ENCODE results near the gene C8A.

The C8A gene

DNA sequence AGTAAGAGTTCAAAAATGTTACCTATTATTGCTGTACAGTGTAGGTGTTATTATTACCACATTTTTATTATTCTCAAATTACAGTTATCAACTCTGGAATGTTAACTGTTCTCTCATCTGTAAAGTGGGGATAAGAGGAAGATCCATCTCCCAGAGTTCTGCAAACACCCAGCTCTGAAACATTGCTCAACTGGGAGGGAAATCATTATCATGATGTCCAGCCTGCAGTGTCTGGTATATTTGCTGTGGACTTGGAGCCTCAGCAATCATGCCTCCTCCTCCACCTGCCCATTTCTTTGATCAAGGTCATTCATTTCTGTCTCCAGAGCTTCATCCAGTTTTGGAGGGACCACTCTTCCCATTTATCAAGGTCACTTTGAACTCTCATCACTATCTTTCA is 39.4 kb downstream of the C8A start:
- DNase-seq (ENCODE audit: low read depth), result no peak

DNA sequence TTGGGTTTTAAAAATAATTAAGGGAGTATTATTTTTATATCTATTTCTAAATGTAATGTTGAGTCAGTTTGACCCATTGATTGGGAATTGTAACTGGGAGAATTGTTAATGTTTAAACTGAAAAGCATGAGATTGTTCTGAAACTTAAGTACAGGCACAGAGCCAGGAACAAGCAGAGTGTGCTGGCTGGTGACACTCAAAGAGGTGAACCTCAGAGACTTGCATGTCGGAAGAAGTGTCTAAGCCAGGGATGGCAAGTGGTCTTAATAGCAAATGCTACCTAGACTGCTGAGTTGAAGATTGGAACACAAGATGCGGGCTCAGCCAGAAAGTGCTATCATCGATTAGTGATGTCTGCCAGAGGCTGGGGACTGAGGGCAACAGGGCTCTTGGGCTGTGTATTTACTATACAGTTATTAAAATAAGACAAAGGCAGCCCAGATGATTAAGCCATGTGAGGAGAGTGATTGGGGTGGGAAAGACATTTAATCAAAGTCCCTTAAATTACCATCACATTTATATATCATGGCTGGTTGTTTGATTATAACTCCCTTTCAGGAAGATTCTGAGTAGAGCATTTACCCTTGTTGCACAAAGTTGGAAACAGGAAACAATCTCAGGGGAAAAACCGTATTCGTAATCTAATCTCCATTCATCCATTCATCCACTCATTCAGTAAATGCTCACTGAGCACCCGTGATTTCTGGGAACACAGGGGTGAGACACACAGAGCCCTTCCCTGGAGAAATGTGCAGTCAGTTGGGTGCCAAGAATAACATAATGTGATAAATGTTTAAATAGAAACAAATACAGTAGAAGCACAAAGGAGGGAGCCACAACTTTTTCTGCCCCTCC is 42.8 kb downstream of the C8A start:
- DNase-seq (ENCODE audit: low read depth), result no peak

DNA sequence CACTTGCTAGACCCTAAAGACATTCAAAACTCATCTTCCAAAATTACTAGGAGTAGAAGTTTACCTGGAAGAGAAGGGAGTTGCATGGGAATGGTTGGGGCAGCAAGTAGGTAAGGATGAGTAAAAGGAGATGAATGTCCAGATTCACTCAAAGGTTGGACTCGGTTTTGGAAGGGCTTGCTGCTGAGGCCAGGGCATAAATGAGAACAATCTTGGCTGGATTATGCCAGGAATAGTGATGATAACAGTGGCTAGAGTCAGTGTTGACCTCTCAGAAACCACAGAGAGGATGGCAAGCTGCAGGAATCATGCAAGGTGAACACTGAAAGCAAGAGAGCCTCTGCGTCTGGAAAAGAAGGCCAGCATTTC is 43.4 kb downstream of the C8A start:
- DNase-seq (ENCODE audit: low read depth), result no peak

DNA sequence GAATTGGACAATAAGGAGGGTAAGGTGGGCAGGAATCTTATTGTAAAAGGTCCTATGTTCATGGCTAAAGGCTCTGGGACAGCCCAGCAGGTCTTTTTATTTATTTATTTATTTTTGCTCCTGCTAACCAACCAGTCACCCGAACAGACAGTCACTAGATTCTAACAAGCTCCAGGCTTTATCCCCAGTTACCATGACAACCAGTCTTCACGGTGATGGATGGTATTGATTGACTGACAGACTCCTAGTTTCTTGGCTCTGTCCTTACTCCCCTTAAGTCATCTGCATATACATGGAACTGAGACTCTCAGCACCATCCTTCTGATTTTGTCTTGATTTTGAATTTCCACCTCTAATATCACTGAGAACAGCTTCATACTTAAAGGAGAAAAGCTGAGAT is 44.3 kb downstream of the C8A start:
- DNase-seq (ENCODE audit: low read depth), result no peak

DNA sequence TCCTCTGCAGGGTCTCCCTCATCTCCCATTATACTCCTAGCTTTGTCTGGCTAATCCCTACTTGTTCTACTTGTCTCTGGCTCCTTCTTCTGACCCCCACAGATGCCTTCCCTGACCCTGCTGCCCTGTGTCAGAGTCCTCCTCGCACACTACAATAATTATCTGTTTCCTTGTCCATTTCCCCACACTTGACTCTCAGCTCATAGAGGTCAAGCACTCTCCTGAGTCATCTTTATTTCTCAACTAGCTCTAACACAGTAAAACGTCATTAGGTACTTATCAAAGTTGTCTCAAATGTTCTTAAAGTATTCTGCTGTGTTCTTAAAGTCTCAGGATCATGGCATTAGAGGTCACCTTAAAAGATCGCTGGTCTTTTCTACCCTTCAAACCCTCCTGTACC is 47.1 kb downstream of the C8A start:
- no peak for DNase-seq (ENCODE audit: low read depth)

DNA sequence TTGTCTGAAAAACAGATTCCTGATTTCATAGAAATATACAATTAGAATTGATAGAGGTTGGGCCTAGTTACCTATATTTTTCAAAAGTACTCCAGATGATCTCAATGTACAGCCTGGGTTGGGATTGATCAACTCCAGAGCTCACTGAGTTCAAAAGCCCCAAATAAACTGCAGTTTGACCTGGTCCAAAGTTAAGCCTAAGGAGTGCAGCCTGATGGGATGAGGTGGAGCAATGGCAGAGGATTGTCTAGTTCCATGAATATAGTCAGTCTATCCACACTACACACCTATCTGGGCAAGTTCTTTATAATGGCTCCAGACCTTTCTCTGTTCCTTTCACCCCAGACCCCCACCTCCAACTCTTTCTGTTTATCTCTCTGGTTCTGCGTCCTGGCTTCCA is 49.2 kb downstream of the C8A start:
- no peak for DNase-seq (ENCODE audit: low read depth)

DNA sequence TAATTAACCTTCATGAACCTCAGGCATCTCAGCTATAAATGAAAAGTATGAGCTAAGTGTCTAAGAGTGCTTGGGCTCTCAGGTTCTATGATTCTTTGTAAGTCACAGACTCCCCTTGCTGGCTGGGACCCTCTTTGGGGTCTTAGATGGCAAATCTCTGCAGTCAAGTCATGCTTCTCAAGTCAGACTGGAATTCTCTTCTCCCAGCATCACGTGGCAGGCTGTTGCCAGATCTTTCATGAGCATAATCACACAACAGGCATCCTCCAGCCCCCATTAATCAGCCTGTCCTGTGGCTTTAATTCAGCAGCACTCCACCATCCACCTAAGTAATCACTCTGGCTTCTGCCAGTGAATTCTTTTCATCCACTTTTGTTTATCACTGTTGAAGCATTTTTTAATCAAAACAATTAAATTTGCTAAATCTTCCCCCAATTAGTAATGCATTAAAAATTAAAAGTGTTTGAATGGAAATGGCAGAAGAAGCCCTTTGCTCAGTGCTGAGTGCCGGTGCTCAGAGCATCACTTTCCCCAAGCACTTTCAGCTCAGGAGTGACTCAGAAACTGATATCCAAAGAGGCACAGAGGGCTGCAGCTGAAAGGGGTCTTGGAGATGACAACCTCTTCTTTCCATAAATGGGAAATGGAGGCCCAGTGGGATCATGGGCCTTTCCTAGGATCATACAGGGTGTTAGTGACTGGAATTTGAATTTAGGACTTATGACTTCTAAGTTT is 50.2 kb downstream of the C8A start:
- no peak for DNase-seq (ENCODE audit: low read depth)

DNA sequence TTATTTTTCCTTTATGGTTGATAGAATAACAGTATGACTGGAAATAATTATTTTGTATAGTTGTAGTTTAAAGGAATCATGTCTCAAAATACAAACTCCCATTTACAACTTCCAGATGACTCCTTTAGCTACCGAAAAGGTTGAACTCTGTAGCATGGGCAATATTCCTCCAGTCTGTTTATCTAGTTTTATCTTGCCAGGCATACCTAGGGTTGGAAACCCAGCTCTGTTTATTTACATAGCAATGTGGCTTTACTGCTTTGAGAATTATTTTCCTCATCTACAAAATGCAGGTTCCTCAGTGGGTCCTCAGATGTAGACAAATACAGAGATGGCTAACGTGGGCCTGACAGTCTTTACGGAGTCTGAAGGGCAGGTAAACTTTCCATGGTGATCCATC is 51.1 kb downstream of the C8A start:
- no peak for DNase-seq (ENCODE audit: low read depth)

DNA sequence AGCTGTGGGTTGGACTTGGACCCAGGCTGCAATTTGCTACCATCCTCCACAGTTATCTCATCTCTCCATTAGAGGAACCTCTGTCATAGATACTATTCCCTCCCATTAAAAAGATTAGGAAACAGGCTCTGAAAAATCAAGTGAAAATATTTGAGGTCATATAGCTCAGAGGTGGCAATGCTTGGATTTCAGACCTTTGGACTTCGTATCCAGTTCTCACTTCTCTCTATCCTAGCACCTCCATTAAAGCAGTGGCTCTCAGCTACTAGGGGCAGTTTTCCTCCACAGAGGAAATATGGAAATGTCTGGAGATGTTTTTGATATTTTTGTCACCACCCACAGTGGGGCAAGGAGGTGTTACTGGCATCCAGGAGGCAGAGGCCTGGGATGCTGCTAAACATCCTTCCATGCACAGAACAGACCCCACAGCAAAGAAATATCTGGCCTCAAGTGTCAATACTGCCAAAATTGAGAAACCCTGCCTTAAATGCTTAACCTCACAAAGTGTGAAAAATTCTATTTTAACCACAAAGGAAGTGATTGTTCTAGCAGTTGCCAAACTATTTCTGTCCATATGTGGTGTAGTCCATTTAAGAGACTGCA is 54.1 kb downstream of the C8A start:
- DNase-seq (ENCODE audit: low read depth), result no peak

DNA sequence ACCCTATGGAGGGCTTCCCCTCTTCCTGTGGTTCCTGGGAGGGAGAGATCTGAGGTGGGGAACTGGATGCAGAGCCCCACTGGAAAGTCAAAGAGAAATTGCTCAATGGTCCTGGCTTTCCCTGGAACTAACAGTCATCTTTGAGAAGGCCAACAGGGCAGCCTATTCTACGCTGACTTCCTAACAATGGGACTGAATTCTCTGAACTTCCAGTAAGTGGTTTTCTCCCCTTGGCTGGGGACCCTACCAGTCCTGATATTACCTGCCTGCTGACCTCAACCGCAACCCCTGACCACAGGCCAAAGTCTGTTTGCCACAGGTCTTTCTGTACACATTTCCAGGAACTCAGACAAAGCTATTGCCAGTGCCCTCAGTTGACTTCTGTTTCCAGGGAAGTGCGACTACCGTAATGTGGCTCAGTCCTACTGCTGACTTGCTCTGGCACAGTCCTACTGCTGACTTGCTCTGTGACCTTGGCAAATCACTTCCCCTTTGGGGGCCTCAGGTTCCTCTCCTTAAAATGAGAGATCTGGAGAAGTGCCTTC is 55.9 kb downstream of the C8A start:
- no peak for DNase-seq (ENCODE audit: low read depth)

DNA sequence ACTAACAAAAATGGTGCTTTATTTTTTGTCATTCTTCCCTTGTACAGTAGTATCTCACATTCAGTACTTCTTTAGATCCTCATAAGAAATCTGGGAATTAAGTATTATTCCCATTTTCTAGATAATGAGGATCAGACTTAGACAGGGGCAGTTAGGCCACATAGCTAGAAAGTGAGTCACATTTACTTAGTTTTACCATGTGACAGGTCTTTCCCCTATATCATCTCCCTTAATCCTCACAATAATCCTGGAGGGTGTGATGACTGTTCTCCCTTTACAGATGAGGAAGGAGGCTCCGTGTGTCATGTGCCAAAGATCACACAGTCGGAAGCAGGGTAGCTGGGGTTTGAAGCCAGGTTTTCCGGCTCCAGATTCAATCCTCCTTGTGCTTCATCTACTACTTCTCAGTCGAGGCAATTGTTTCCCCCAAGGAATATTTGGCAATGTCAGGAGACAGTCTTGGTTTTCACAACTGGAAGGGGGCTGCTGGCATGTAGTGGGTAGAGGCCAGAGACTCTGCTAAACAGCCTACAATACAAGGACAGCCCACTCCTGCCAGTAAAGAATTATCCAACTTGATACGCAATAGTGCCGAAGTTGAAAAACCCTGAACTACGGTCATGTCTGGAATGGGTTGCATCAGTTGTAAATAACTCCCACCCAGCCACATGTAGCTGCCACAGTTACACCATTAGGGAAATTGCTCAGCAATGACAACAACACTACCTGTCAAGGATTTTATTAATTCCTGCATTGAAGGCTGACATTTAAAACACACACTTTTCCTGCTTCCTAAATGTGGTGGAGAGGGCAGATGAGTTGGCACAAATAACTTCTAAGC is 56.7 kb downstream of the C8A start:
- no peak for DNase-seq (ENCODE audit: low read depth)

DNA sequence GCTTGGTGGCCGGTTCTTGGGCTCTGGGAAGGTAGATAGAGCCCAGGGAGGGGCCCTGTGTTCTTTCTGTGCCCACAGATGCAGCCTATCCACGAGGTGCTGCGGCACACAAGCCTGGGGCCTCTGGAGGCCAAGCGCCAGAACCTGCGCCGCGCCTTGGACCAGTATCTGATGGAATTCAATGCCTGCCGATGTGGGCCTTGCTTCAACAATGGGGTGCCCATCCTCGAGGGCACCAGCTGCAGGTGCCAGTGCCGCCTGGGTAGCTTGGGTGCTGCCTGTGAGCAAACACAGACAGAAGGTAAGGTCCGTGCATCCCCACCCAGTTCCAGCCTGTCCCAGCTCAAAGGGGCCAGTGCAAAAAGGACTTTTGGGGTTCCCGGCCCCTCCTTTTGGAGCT is 57.7 kb downstream of the C8A start:
- no peak for DNase-seq (ENCODE audit: low read depth)

DNA sequence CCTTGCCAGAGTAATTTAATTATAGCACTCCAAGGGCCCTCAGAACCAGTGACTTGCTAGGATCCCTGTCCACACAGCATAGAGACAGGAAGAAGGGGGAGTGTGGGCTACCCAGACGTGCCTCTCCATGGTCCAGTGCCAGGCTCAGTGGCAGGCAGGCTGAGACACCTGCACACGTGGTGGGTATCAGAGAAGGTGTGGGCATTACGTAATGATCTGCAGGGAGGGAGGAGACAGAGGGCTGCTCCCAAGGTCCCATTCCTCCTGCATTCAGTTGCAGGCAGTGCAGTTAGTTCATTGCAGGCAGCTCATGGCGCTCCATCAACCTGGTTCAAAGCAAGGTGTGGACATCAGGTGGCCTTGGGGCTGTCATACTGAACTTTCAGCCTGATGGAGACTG is 61.4 kb downstream of the C8A start:
- no peak for DNase-seq (ENCODE audit: low read depth)

DNA sequence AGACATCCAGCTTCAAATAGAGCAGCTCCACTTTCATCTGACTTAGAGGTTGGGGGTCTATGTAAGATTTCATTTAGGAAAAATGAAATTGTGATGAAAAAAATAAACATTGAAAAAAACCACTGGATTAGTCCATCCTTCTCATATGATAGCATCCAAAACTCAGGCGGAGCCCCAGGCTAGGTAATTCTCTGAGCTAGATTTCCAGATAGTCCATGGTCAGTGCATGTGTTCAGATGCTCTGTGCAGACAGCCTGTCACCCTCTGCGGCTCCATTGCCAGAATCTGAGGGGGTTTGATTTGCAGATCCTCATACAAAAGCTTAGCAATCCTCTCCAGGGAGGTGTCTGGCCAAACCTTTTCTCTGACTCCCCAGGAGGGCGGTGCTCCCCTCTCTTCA is 62.0 kb downstream of the C8A start:
- no peak for DNase-seq (ENCODE audit: low read depth)

DNA sequence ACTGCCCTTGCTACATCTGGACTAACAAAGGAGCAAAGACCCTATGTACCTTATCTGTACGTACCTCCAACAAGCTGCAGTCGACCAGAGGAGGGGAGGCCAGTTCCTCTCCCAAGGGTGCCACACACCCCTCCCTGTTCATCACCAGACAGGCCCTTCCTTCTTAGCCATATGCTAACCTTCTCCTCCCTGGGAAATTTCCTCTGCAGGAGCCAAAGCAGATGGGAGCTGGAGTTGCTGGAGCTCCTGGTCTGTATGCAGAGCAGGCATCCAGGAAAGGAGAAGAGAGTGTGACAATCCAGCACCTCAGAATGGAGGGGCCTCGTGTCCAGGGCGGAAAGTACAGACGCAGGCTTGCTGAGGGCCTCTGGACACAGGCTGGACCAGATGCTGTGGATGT is 62.8 kb downstream of the C8A start:
- DNase-seq (ENCODE audit: low read depth), result no peak

DNA sequence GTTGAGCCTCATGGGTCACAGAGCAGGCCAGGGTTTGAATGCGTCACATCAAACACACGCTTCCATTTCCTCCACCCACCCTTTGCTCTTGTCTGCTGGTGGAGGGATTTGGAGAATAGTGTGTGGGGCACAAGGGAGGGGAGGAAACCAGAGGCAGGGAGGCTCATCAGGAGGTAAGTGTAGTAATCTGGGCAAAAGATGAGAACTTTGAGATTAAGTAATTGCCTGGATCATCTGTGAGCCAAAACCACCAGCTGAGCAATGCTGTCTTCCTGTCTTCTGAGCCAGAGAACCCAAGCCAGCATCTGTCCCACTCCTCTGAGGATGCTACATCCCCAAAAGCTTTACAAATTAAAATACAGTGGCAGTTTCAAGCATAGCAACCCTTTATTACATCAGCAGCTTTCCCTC is 66.0 kb downstream of the C8A start:
- no peak for DNase-seq (ENCODE audit: low read depth)

DNA sequence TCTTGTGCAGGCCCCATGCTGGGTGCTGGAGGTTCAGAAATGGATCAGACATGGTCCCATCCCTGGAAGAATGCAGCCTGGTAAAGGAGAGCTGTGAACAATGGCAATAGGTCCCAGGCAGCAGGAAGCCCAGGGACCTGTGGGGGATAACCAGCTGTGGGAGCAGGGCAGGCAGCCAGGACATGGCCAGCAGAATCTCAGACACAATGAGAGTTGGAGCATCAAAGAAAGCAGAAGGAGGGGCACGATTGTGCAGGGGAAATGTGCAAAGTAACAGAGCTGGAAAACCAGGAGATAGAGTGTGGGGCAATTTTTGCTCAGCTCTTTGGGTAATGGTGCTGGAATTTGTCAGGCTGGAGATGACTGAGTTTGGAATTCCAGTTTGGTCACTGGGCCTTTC is 66.9 kb downstream of the C8A start:
- no peak for DNase-seq (ENCODE audit: low read depth)

DNA sequence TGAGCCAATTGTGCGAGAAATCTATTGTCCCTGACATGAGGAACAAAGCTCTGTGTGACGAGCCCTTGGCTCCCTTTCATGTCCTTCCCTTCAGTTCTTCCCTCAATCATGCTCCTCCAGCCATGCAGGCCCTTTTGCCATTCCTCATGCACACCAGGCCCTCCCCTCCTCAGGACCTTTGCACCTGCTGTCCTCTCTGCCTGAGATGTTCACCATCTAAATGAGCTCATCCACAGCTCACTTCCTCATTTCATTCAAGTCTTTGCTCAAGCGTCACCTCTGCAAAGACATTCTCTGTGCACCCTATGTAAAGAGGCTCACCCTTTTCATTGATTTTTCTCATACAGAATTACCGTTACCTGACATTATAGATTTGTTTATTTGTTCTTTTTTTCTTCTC is 67.5 kb downstream of the C8A start:
- no peak for DNase-seq (ENCODE audit: low read depth)

DNA sequence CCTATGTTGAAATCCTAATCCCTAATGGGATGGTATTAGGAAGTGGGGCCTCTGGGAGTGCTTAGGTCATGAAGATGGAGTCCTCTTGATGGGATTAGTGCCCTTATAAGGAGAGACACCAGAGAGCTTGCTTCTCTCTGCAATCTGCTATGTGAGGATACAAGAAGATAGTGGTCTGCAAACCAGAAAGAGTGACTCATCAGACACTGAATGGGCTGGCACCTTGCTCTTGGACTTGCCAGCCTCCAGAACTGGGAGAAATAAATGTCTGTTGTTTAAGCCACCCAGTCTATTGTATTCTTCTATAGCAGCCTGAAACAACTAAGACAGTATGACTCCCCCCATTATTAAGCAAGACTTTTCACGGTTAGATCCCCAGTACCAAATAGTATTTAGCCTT is 67.9 kb downstream of the C8A start:
- DNase-seq (ENCODE audit: low read depth), result no peak

DNA sequence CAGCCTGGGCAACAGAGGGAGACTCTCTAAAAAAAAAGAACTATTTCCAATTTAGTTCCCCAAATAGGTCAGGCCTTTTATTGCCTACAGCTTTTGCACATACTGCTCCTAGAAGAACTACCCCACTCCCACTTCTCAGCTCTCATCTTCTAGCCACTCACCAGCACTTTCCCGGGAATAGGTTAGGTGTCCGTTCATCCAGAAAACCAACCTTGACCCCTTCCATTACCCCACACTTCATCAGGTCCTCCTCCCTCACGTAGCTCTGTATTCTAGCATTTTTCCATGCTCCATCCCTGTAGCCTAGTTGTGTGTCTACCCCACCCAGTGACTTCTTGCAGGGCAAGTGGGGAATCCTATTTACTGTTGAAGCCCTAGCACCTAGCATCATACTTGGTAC is 68.6 kb downstream of the C8A start:
- DNase-seq (ENCODE audit: low read depth), result no peak

DNA sequence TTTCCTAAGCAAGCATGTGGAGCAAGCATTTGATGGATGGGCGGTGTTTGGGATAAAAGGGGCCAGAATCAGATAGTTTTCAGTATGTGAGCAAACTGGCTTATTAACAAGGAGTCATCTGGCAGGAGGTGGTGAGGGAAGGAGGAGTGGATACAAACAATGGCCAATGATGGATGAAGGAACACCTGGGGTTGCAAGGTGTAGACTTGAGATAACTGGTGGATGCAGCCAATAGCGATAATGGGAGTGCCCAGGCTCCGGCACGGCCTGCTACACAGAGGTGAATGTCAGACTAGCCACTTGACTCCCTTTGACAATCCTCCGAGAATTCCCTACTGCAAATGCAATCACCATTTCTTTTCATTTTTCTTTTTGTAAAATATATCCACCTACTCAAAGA is 69.5 kb downstream of the C8A start:
- DNase-seq (ENCODE audit: low read depth), result no peak

DNA sequence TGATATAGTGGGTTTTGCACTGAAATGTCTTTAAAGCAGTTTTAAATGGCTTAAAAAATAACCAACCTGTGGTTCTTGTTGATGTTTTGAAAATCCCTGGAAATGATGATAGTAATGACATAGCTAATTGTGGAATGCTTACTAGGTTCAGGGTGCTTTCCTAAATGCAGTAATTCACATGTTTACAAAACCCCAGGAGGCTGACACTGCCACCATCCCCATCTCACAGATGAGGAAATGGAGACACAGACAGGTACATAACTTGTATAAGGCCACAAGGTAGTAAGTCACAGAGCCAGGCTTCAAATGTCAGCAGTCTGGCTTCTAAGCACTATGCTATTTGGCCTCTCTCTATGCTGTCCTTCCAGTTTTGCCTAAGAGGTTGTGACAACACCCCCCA is 70.6 kb downstream of the C8A start:
- no peak for DNase-seq (ENCODE audit: low read depth)

Data from activated T-cell treated with anti-CD3 and anti-CD28 coated beads for 48 hours (primary cell).